HCT116 (cell line): ENCODE measurements around the gene CYP4F3. TPM values are rescaled to one million over a fixed set of nuclear protein-coding genes. Genes with fewer than 3 reads are reported as not detected.

Experiments used
- ATAC-seq: fragments of 200-7000 bp; cut with Tn5 transposase; 2 replicates; pipeline ENCODE4 v1.9.1; 2020; ENCODE audit warnings: mild to moderate bottlenecking, moderate library complexity
- BruUV-seq: library from RNA; stranded (reverse); fragments of 400-500 nt; replicated peaks from 2 replicates; lab custom pipeline; 2021; lab: Mats Ljungman, UMichigan
- CTCF ChIA-PET: fragments of 300-600 bp; sonication (Branson Sonifier 250); formaldehyde crosslinking; loops from one replicate; lab custom pipeline; 2021; ENCODE audit warnings: antibody characterized with exemption; lab: Charles Lee
- POLR2A ChIA-PET: fragments of 300-600, 350-600 bp; sonication (Branson Sonifier 250); formaldehyde crosslinking; loops from one replicate; lab custom pipeline; 2021; ENCODE audit warnings: antibody characterized with exemption; lab: Charles Lee
- RAD21 ChIA-PET, 2 experiments: fragments of 300-600 bp; sonication (Branson Sonifier 250); formaldehyde crosslinking; loops; one replicate each; lab custom pipeline; 2023; ENCODE audit warnings: low total read pairs in 2 of 2; ENCODE audit not compliant: uncharacterized antibody in 2 of 2, unreplicated experiment in 2 of 2, low non-redundant PET in 1 of 2; lab: Charles Lee
- DNase-seq: peaks from one replicate; pipeline ENCODE4 v3.0.0-alpha.2; 2010; ENCODE audit warnings: low read depth, low spot score
- H2AFZ ChIP-seq: fragments of 200-600 bp; shearing (Covaris generic), sonication (generic); 2 replicates; pipeline ENCODE4 v1.6.1; 2017; ENCODE audit warnings: low read depth, mixed run types, mixed read lengths, antibody characterized with exemption, low read length; ENCODE audit not compliant: poor library complexity, severe bottlenecking
- H3K27ac ChIP-seq: 2 replicates; pipeline ENCODE4 v1.5.1; 2012; ENCODE audit warnings: low read depth, low read length
- H3K27me3 ChIP-seq: fragments of 200-600 bp; sonication (generic); 2 replicates; pipeline ENCODE4 v1.6.1; 2016; ENCODE audit warnings: mixed run types, low read length, mixed read lengths; ENCODE audit not compliant: insufficient read depth
- H3K36me3 ChIP-seq, 2 experiments: fragments of 200-500 bp in 1 of 2; fragments of 200-600 bp in 1 of 2; sonication (Bioruptor generic) in 1 of 2; sonication (generic) in 1 of 2; 2 replicates each; pipeline versions ENCODE4 v1.5.1 to v1.6.1; 2014 to 2016; ENCODE audit warnings: low read length in 2 of 2, inconsistent platforms in 1 of 2, mixed read lengths in 1 of 2, mixed run types in 1 of 2; ENCODE audit not compliant: insufficient read depth in 2 of 2, control insufficient read depth in 1 of 2
- H3K4me1 ChIP-seq, 2 experiments: fragments of 200-600 bp in 1 of 2; sonication (generic) in 1 of 2; 2 replicates each; pipeline versions ENCODE4 v1.5.1 to v1.6.1; 2012 to 2017; ENCODE audit warnings: low read length in 2 of 2, inconsistent platforms in 1 of 2, mild to moderate bottlenecking in 1 of 2, mixed read lengths in 1 of 2, mixed run types in 1 of 2, moderate library complexity in 1 of 2; ENCODE audit not compliant: insufficient read depth in 2 of 2, control insufficient read depth in 1 of 2
- H3K4me2 ChIP-seq: fragments of 200-600 bp; sonication (generic); 2 replicates; pipeline ENCODE4 v1.6.1; 2017; ENCODE audit warnings: mixed run types, low read length, mixed read lengths
- H3K4me3 ChIP-seq, 2 experiments: fragments of 200-600 bp in 1 of 2; sonication (generic) in 1 of 2; replicated peaks in 1 of 2; 2 replicates each; pipeline ENCODE4 v1.5.1; 2011 to 2016; ENCODE audit warnings: low read length in 2 of 2, control low read depth in 1 of 2, low read depth in 1 of 2, mild to moderate bottlenecking in 1 of 2, mixed read lengths in 1 of 2, mixed run types in 1 of 2
- H3K79me2 ChIP-seq: fragments of 200-600 bp; sonication (generic); 2 replicates; pipeline ENCODE4 v1.6.1; 2017; ENCODE audit warnings: mild to moderate bottlenecking, mixed run types, low read length, moderate library complexity, mixed read lengths; ENCODE audit not compliant: insufficient read depth
- H3K9ac ChIP-seq: fragments of 200-600 bp; sonication (generic); 2 replicates; pipeline ENCODE4 v1.6.1; 2016; ENCODE audit warnings: low read length, mixed read lengths
- H3K9me2 ChIP-seq: fragments of 200-600 bp; sonication (generic), shearing (Covaris generic); 2 replicates; pipeline ENCODE4 v1.6.1; 2017; ENCODE audit warnings: mixed run types, mild to moderate bottlenecking, moderate library complexity; ENCODE audit not compliant: insufficient read depth
- H3K9me3 ChIP-seq, 2 experiments: fragments of 200-500 bp in 1 of 2; fragments of 200-600 bp in 1 of 2; sonication (Bioruptor generic) in 1 of 2; sonication (generic) in 1 of 2; 2 replicates each; pipeline ENCODE4 v1.6.1; 2014 to 2017; ENCODE audit warnings: low read length in 2 of 2, mixed read lengths in 2 of 2, inconsistent platforms in 1 of 2, low read depth in 1 of 2, mild to moderate bottlenecking in 1 of 2, mixed run types in 1 of 2, moderate library complexity in 1 of 2; ENCODE audit not compliant: control insufficient read depth in 1 of 2, insufficient read depth in 1 of 2
- H4K20me1 ChIP-seq: fragments of 200-600 bp; sonication (generic), shearing (Covaris generic); 2 replicates; pipeline ENCODE4 v1.6.1; 2017; ENCODE audit warnings: mixed run types, mild to moderate bottlenecking, moderate library complexity; ENCODE audit not compliant: insufficient read depth
- EGR1 ChIP-seq: IDR thresholded peaks from 2 replicates; pipeline ENCODE4 v1.6.1; 2012; ENCODE audit warnings: low read depth
- EZH2 ChIP-seq: fragments of 200-600 bp; sonication (generic); IDR thresholded peaks from 2 replicates; pipeline ENCODE4 v1.6.1; 2017; ENCODE audit warnings: antibody characterized with exemption, mixed run types
- FOSL1 ChIP-seq: IDR thresholded peaks from 2 replicates; pipeline ENCODE4 v1.6.1; 2012; ENCODE audit warnings: low read depth
- POLR2A ChIP-seq: IDR thresholded peaks from 2 replicates; pipeline ENCODE4 v1.7.0; 2011; ENCODE audit warnings: borderline replicate concordance; ENCODE audit not compliant: insufficient read depth, insufficient read length; ENCODE audit errors: extremely low read depth
- RAD21 ChIP-seq: IDR thresholded peaks from 2 replicates; pipeline ENCODE4 v1.6.1; 2012; ENCODE audit warnings: low read depth, mild to moderate bottlenecking
- YY1 ChIP-seq: IDR thresholded peaks from 2 replicates; pipeline ENCODE4 v1.6.1; 2011; ENCODE audit warnings: low read length, low read depth, moderate library complexity, mild to moderate bottlenecking; ENCODE audit not compliant: insufficient replicate concordance; ENCODE audit errors: extremely low read depth
- ZFX ChIP-seq: fragments of 450-650 bp; IDR thresholded peaks from 2 replicates; pipeline ENCODE4 v1.6.1; 2017
- ZNF274 ChIP-seq: fragments of 200-500 bp; sonication (Bioruptor generic); IDR thresholded peaks from 2 replicates; pipeline ENCODE4 v1.6.1; 2014; ENCODE audit warnings: mild to moderate bottlenecking, low read depth, low read length, inconsistent platforms
- intact Hi-C: fragments of 100-400 bp; cut with micrococcal nuclease; formaldehyde crosslinking; loops from 2 replicates; pipeline ENCODE4 v1.10.0; 2022
- total RNA-seq: library from RNA; stranded (reverse); gene quantifications from one replicate; pipeline ENCODE4 v1.2.1, GENCODE V29; 2021; ENCODE audit not compliant: unreplicated experiment
- TF ChIP-seq, protein P1 (sequence below), 3 experiments: fragments of 200-600 bp in 1 of 3; sonication (generic) in 1 of 3; IDR thresholded peaks in 2 of 3; conservative IDR thresholded peaks in 1 of 3; 2 replicates each; pipeline ENCODE4 v1.5.1; 2012 to 2017; ENCODE audit warnings: low read depth in 2 of 3, low read length in 2 of 3, antibody characterized with exemption in 1 of 3, borderline replicate concordance in 1 of 3, control low read depth in 1 of 3, mild to moderate bottlenecking in 1 of 3, mixed read lengths in 1 of 3, mixed run types in 1 of 3, moderate library complexity in 1 of 3; ENCODE audit not compliant: insufficient read depth in 1 of 3
- TF ChIP-seq, protein P2 (sequence below): IDR thresholded peaks from 2 replicates; pipeline ENCODE4 v1.6.1; 2012

CYP4F3 gene
- total RNA-seq, 1 experiment from 2014 or later: 3.6 TPM

DNA sequence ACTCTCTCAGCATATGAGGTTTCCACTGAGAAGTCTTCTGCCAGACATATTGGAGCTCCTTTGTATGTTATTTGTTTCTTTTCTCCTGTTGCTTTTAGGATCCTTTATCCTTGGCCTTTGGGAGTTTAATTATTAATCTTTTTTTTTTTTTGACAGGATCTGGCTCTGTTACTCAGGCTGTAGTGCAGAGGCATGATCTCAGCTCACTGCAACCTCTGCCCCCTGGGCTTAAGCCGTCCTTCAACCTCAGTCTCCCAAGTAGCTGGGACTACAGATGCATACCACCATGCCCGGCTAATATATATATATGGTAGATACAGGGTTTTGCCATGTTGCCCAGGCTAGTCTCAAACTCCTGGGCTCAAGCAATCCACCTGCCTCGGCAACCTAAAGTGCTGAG, 6.6 kb upstream of the CYP4F3 start:
- H3K27me3 ChIP-seq: no peaks in the 10 kb centered on the region
- no peaks in the 10 kb centered on the region for H3K9me2 ChIP-seq
- ChIA-PET CTCF (interaction anchor here (1.0 kb wide), 1 partner anchor 176 kb away, joined by 7 read pairs; no protein-coding TSS in a partner anchor), RAD21 (no interaction called here), POLR2A (no interaction called here)
- no peak for ATAC-seq
- H3K4me2 ChIP-seq: no peak overlapping the region
- no peak overlapping the region for H2AFZ ChIP-seq
- H4K20me1 ChIP-seq: no peaks in the 10 kb centered on the region
- no peak overlapping the region for H3K27ac ChIP-seq
- no peak overlapping the region for H3K9ac ChIP-seq
- peaks cover 0 to 5% of the 10 kb centered on the region in 2 experiments; a peak in 1 of 4 replicates for H3K4me1 ChIP-seq
- H3K79me2 ChIP-seq: no peaks in the 10 kb centered on the region
- intact Hi-C loops: no loop called here
- no peaks in the 10 kb centered on the region for H3K9me3 ChIP-seq
- H3K36me3 ChIP-seq: no peaks in the 10 kb centered on the region
- DNase-seq: no peak
- no peak overlapping the region for H3K4me3 ChIP-seq
- no peak for TF ChIP-seq POLR2A
- TF ChIP-seq ZFX: no peak
- TF ChIP-seq, protein P1, sequence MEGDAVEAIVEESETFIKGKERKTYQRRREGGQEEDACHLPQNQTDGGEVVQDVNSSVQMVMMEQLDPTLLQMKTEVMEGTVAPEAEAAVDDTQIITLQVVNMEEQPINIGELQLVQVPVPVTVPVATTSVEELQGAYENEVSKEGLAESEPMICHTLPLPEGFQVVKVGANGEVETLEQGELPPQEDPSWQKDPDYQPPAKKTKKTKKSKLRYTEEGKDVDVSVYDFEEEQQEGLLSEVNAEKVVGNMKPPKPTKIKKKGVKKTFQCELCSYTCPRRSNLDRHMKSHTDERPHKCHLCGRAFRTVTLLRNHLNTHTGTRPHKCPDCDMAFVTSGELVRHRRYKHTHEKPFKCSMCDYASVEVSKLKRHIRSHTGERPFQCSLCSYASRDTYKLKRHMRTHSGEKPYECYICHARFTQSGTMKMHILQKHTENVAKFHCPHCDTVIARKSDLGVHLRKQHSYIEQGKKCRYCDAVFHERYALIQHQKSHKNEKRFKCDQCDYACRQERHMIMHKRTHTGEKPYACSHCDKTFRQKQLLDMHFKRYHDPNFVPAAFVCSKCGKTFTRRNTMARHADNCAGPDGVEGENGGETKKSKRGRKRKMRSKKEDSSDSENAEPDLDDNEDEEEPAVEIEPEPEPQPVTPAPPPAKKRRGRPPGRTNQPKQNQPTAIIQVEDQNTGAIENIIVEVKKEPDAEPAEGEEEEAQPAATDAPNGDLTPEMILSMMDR (IDR thresholded peaks at IDR 0.05 in 2 of 3, conservative IDR thresholded peaks at IDR 0.05 in 1 of 3; ENCODE audit: borderline replicate concordance in 1 of 3, insufficient read depth in 1 of 3, low read depth in 2 of 3, low read length in 2 of 3): no peak
- no peak for TF ChIP-seq ZNF274
- no peak for TF ChIP-seq YY1
- no peak for TF ChIP-seq RAD21
- TF ChIP-seq EZH2: no peak
- TF ChIP-seq, protein P2, sequence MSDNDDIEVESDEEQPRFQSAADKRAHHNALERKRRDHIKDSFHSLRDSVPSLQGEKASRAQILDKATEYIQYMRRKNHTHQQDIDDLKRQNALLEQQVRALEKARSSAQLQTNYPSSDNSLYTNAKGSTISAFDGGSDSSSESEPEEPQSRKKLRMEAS: no peak
- TF ChIP-seq EGR1: no peak
- no peak for TF ChIP-seq FOSL1
- no TSS peak for BruUV-seq
